ENCODE measurements around the gene FAM3A. TPM values are rescaled to one million over a fixed set of nuclear protein-coding genes. Genes with fewer than 3 reads are reported as not detected.

The FAM3A gene
- total and polyA plus RNA-seq, 10 of the 15 experiments (the other 5 are each of a cell fraction or from before 2014, with no cell fraction given): 0.29 to 21.1 (median 11.4) TPM

DNA sequence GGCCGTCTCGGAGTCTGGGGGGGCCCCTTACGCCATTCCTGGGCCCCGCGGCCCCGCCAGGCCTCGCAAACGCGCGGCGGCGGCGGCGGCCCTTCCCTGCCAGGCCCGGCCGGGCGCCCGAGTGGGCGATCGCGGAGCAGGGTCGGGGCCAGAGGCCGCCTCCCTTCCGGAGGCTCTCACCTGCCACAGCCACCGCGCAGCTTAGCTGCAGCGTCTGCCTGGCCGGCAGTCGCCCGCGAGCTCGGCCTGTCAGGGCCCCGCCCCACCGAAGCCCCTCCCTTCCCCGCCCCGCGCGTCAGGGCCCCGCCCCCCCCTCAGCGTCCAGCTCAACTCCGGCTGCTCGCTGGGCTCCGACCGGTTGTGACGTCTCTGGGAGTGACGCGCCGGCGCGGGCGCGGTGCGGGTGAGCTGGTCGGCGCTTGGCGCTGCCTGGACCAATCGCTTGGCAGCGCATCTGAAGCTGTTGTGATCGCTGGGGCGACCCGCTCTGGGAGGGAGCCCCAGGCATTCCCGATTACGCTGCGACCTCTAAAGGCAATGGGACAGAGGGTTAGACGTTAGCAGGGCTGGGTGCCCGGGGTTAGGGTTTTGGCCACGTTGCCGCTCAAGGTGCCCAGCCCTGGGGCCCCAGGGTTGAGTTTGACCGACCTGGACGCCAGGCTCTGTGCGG is 25.5 kb downstream of the FAM3A start, which contains the start of gene SLC10A3 (continued):
- TF ChIP-seq, protein P1, sequence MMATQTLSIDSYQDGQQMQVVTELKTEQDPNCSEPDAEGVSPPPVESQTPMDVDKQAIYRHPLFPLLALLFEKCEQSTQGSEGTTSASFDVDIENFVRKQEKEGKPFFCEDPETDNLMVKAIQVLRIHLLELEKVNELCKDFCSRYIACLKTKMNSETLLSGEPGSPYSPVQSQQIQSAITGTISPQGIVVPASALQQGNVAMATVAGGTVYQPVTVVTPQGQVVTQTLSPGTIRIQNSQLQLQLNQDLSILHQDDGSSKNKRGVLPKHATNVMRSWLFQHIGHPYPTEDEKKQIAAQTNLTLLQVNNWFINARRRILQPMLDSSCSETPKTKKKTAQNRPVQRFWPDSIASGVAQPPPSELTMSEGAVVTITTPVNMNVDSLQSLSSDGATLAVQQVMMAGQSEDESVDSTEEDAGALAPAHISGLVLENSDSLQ (IDR thresholded peaks at IDR 0.05): peak; percentile 75
- TF ChIP-seq, protein P2, sequence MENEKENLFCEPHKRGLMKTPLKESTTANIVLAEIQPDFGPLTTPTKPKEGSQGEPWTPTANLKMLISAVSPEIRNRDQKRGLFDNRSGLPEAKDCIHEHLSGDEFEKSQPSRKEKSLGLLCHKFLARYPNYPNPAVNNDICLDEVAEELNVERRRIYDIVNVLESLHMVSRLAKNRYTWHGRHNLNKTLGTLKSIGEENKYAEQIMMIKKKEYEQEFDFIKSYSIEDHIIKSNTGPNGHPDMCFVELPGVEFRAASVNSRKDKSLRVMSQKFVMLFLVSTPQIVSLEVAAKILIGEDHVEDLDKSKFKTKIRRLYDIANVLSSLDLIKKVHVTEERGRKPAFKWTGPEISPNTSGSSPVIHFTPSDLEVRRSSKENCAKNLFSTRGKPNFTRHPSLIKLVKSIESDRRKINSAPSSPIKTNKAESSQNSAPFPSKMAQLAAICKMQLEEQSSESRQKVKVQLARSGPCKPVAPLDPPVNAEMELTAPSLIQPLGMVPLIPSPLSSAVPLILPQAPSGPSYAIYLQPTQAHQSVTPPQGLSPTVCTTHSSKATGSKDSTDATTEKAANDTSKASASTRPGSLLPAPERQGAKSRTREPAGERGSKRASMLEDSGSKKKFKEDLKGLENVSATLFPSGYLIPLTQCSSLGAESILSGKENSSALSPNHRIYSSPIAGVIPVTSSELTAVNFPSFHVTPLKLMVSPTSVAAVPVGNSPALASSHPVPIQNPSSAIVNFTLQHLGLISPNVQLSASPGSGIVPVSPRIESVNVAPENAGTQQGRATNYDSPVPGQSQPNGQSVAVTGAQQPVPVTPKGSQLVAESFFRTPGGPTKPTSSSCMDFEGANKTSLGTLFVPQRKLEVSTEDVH (IDR thresholded peaks at IDR 0.05; ENCODE audit: low read depth, partially characterized antibody): no peak
- TF ChIP-seq MTA3 (IDR thresholded peaks at IDR 0.05; ENCODE audit: borderline replicate concordance, low read length): no peak
- peak; percentile 60; the same call in 1 of the 2 replicates for TF ChIP-seq TCF12 (IDR thresholded peaks at IDR 0.05; ENCODE audit: low read depth, low read length)
- no peak for TF ChIP-seq NR2C1 (IDR thresholded peaks at IDR 0.05)
- TF ChIP-seq, protein P3, sequence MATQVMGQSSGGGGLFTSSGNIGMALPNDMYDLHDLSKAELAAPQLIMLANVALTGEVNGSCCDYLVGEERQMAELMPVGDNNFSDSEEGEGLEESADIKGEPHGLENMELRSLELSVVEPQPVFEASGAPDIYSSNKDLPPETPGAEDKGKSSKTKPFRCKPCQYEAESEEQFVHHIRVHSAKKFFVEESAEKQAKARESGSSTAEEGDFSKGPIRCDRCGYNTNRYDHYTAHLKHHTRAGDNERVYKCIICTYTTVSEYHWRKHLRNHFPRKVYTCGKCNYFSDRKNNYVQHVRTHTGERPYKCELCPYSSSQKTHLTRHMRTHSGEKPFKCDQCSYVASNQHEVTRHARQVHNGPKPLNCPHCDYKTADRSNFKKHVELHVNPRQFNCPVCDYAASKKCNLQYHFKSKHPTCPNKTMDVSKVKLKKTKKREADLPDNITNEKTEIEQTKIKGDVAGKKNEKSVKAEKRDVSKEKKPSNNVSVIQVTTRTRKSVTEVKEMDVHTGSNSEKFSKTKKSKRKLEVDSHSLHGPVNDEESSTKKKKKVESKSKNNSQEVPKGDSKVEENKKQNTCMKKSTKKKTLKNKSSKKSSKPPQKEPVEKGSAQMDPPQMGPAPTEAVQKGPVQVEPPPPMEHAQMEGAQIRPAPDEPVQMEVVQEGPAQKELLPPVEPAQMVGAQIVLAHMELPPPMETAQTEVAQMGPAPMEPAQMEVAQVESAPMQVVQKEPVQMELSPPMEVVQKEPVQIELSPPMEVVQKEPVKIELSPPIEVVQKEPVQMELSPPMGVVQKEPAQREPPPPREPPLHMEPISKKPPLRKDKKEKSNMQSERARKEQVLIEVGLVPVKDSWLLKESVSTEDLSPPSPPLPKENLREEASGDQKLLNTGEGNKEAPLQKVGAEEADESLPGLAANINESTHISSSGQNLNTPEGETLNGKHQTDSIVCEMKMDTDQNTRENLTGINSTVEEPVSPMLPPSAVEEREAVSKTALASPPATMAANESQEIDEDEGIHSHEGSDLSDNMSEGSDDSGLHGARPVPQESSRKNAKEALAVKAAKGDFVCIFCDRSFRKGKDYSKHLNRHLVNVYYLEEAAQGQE (IDR thresholded peaks at IDR 0.05; ENCODE audit: low read depth, low read length): no peak
- TF ChIP-seq TCF3 (IDR thresholded peaks at IDR 0.05; ENCODE audit: borderline replicate concordance, insufficient read depth, low read depth, low read length): 0 out of 2 replicates have a peak, but pooled peaks have one; percentile 42
- TF ChIP-seq IKZF1 (conservative IDR thresholded peaks at IDR 0.05): peak; percentile 61; the same call in 1 of the 2 replicates
- TF ChIP-seq SMARCA5 (IDR thresholded peaks at IDR 0.05): 0 out of 2 replicates have a peak, but pooled peaks have one; percentile 25
- no peak for TF ChIP-seq ZNF592 (IDR thresholded peaks at IDR 0.05)
- TF ChIP-seq HCFC1 (IDR thresholded peaks at IDR 0.05; ENCODE audit: low read length): peak; percentile 41; the same call in 1 of the 2 replicates
- no peak for TF ChIP-seq TARDBP (IDR thresholded peaks at IDR 0.05; ENCODE audit: borderline replicate concordance)
- TF ChIP-seq SIN3A (IDR thresholded peaks at IDR 0.05; ENCODE audit: low read depth, low read length): no peak
- no peak for TF ChIP-seq MTA2 (IDR thresholded peaks at IDR 0.05; ENCODE audit: low read depth)
- 0 out of 2 replicates have a peak, but pooled peaks have one; percentile 21 for TF ChIP-seq NBN (IDR thresholded peaks at IDR 0.05)
- no peak for TF ChIP-seq TBL1XR1 (IDR thresholded peaks at IDR 0.05; ENCODE audit: low read depth, low read length)
- TF ChIP-seq ZZZ3 (IDR thresholded peaks at IDR 0.05; ENCODE audit: control insufficient read depth, insufficient read length, low read depth): no peak
